IPS-18c (cell line): ENCODE data around the gene MYH11.
"Not testable (repeated sequence)": the region's sequence is repeated elsewhere in the genome, so short reads cannot be mapped to it uniquely, and the experiment has no call there.

Source experiments
- H3K4me3 ChIP-seq: 2 replicates; pipeline ENCODE4 v1.7.0; 2013; ENCODE audit warnings: low read depth, mild to moderate bottlenecking, low read length, moderate library complexity; ENCODE audit not compliant: insufficient read depth
- H3K9me3 ChIP-seq: one replicate; pipeline ENCODE4 v1.6.1; 2013; ENCODE audit warnings: mild to moderate bottlenecking, low read length, moderate library complexity; ENCODE audit not compliant: control insufficient read depth, insufficient read depth

MYH11 gene

DNA sequence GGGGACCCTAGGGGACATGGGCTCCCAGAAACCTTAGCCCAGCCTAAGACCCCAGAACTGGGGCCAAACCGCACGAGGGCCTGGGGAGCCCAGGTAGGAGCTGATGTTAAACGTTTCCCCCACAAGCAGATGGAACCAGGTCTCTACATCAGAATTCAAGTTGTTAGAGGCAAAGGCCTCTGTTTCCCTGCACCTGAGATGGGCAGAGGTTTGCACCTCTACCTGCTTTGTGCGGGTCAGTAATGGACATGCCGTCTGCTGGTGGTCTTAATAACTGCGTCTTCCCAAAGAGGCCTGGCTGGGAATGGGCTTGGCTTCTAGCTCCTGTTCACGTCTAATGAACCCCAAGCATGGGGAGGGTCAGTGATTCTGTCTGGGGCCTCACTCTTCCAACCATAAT, 127.7 kb downstream of the MYH11 start:
- Histone ChIP-seq H3K4me3 (no peak overlapping the region), H3K9me3 (no peaks in the 10 kb centered on the region)

DNA sequence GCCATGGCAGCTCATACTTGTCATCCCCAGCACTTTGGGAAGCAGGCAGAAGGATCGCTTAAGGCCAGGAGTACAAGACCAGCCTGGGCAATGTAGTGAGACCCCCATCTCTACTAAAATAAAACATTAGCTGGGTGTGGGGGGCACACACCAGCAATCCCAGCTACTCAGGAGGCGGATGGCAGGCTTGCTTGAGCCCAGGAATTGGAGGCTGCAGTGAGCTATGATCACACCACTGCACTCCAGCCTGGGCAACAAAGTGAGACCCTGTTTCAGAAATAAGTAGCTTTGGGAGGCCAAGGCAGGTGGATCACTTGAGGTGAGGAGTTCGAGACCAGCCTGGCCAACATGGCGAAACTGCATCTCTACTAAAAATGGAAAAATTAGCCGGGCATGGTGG, 129.1 kb downstream of the MYH11 start:
- H3K9me3 ChIP-seq, H3K4me3 ChIP-seq: not testable (repeated sequence)

- no peaks in the 10 kb centered on the region for H3K9me3 ChIP-seq
- no peak overlapping the region for H3K4me3 ChIP-seq
These were observed 130.1 kb downstream of the MYH11 start for GRCh38 chr16:15726715-15727114.

- no peaks in the 10 kb centered on the region for H3K9me3 ChIP-seq
These were observed 131.1 kb downstream of the MYH11 start for GRCh38 chr16:15725641-15726240.

GRCh38 chr16:15723808-15724207, 133.0 kb downstream of the MYH11 start:
- no peaks in the 10 kb centered on the region for H3K9me3 ChIP-seq
- no peak overlapping the region for H3K4me3 ChIP-seq

More at GRCh38 chr16:15725641-15726240, 131.1 kb downstream of the MYH11 start:
- H3K4me3 ChIP-seq = no peak overlapping the region

GRCh38 chr16:15721018-15721417, 135.8 kb downstream of the MYH11 start:
- H3K4me3 ChIP-seq = no peak overlapping the region
- H3K9me3 ChIP-seq = no peaks in the 10 kb centered on the region

DNA sequence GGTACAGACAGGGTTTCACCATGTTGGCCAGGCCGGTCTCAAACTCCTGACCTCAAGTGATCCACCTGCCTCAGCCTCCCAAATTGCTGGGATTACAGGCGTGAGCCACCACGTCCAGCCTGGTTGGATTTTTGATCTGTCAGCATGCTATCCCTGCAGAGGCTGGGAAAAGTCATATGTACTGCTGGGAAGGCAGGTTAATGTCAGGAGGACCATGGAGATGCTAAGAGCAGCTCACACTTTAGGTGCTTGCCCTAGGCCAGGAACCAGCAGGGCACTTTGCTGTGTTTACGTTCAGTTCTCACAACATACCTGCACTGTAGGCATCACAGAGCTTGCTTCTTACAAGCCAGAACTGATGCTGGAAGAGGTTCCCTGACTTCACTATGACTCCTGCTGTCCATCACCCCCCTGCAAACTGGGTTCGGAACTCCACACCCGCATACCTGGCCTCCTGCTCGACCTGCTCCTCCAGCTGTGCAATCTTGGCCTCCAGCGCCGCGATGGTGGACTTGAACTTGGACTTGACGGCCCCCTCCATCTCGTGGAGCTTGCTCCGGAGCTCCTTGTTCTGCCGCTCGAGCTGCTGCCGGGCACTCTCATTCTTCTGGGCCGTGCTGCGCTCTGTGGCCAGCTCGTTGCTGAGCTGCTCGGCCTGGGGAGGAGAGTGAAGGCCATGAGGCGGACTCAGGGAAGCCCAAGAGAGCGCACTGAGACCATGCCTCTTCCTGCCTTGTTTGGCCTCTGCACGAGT, 140.0 kb downstream of the MYH11 start:
- H3K4me3 ChIP-seq = no peak overlapping the region
- H3K9me3 ChIP-seq = no peaks in the 10 kb centered on the region

- H3K4me3 ChIP-seq = no peak overlapping the region
- no peaks in the 10 kb centered on the region for H3K9me3 ChIP-seq
These were observed 141.6 kb downstream of the MYH11 start for GRCh38 chr16:15715221-15715620.

DNA sequence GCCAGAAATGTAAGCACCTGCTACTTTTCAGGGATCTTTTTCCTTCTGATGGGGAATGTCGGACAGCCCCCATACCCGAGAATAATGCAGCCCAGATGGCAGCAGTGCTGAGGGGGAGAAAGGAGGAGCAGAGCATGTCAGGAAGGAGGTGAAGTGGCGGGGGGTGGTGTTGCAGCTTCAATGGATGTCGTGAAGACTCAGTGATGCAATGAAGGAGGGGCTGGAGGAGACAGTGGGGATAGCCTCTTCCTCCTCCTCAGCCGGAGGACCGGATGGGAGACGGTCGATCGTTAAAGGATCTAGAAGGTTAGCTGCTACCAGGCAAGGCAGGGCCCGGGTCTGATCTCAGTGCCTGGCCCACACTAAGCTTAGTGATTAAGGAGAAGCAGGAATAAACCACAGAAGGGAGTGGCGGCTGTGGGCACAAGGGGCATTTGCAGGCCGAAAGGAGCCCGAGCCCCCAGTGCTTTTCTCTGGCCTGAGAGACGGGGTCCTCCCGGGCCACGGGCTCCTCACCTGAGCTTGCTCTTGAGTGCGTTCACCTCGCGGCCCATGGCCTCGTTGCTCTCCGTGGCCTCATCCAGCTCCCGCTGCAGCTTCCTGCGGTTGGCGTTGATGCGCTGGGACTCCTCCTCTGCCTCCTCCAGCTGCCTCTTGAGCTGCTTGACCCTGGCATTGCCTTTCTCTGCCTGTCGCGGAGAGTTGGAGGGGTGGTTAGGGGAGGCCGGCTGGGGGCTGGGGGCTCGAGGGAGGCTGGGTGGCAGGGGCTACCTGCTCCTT, 142.2 kb downstream of the MYH11 start:
- Histone ChIP-seq H3K9me3 (no peaks in the 10 kb centered on the region), H3K4me3 (no peak overlapping the region)

GRCh38 chr16:15708997-15709396, 147.8 kb downstream of the MYH11 start:
- H3K4me3 ChIP-seq = no peak overlapping the region
- no peaks in the 10 kb centered on the region for H3K9me3 ChIP-seq

GRCh38 chr16:15708096-15708495, 148.7 kb downstream of the MYH11 start:
- H3K4me3 ChIP-seq = no peak overlapping the region
- H3K9me3 ChIP-seq = no peaks in the 10 kb centered on the region

DNA sequence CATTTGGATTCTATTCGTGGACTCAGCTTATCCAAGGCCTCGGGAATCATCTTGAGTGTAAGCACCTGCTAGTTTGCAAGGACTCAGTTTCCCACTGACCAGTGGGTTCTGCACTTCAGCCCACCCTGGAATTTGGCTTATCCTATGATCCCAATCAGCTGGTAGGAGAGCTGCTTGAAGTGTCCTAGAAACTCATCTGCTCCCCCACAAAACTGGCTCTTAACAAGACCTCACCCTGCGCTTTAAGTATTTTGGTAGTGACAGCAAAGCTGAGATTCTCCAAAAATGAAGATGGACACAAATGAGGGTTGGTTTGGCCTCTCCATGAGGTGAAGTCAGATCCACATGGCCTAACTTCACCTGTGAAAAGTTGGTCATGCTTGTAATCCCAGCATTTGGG, 149.5 kb downstream of the MYH11 start:
- H3K9me3 ChIP-seq = no peaks in the 10 kb centered on the region
- H3K4me3 ChIP-seq = no peak overlapping the region

GRCh38 chr16:15705064-15705565, 151.7 kb downstream of the MYH11 start:
- no peaks in the 10 kb centered on the region for H3K9me3 ChIP-seq

GRCh38 chr16:15704545-15704987, 152.3 kb downstream of the MYH11 start:
- no peak overlapping the region for H3K4me3 ChIP-seq
- no peaks in the 10 kb centered on the region for H3K9me3 ChIP-seq

More at GRCh38 chr16:15705064-15705565, 151.7 kb downstream of the MYH11 start:
- H3K4me3 ChIP-seq = no peak overlapping the region

DNA sequence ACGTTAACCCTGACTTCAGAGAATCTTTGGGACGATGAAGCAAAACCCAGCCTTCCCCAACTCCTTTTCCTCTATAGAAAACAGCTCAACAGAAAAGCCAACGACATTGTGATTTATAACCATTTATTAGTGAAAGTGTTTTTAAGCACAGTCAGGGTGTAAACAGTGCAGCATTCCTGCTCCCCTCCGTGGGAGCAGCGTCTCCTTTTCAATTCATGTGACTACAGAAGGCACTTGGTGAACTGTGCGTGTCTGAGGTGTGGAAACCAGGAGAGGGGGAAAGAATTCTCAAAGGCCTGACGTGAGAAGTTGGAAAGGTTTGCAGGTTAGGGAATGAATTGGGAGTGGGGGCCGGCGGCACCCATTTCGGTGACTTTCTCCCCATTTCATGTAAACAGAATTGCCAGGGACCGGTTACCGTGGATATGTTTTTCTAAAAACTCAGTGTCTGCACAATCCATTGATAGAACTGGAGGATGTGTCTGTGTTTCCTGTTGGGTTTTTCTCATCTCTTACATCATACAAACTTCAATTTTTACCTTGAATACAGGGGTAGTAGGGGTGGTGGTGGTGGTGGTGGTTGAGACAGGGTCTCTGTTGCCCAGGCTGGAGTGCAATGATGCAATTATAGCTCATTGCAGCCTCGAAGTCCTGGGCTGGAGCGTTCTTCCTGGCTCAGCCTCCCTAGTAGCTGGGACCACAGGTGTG, 153.6 kb downstream of the MYH11 start:
- Histone ChIP-seq H3K9me3 (no peaks in the 10 kb centered on the region), H3K4me3 (no peak overlapping the region)

GRCh38 chr16:15701975-15702970, 154.6 kb downstream of the MYH11 start:
- Histone ChIP-seq H3K9me3 (no peaks in the 10 kb centered on the region), H3K4me3 (no peak overlapping the region)
